ENCODE data around the gene SVIL. TPM values are rescaled to one million over a fixed set of nuclear protein-coding genes. Genes with fewer than 3 reads are reported as not detected.
"Not testable (repeated sequence)": the region's sequence is repeated elsewhere in the genome, so short reads cannot be mapped to it uniquely, and the experiment has no call there.

Gene SVIL
- total RNA-seq, 1 donor from 2014 or later: 202 TPM

GRCh38 chr10:29452546-29452945, 182.2 kb downstream of the SVIL start:
- no peak for DNase-seq (ENCODE audit: low read depth)

DNA sequence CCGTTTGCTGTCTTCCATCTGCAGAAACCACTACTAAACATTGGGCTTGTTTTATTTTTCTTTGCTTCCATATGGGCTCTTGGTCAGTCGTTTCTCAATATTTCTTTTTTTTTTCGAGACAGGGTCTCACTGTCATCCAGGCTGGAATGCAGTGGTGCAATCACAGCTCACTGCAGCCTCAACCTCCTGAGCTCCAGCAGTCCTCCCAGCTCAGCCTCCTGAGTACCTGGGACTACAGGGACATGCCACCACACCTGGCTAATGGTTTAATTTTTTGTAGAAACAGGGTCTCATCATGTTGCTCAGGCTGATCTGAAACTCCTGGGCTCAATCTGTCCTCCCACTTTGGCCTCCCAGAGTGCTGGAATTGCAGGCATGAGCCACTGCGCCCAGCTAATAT, 182.8 kb downstream of the SVIL start:
- no peak for DNase-seq (ENCODE audit: low read depth)

DNA sequence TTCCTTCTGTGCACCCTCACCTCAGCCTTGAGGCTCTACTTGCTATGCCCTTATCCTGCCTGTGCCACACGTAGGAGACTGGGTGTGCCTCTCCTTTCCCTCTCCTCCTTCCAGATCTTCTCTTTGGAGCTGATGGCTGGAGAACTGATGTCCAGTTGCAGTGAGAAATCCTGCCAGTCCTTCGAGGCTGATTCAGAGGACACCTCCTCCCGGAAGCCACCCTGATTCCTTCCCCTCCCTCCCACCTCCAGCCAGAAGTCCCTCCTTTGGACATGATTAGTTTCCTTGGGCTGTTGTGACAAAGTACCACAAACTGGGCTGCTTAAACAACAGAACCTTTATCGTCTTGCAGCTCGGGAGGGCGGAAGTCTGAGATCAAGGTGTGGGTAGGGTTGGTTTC, 184.4 kb downstream of the SVIL start:
- DNase-seq (ENCODE audit: low read depth): no peak

- peak; percentile 30 for DNase-seq (ENCODE audit: low read depth)
Observed at GRCh38 chr10:29448756-29449592, 185.8 kb downstream of the SVIL start.

DNA sequence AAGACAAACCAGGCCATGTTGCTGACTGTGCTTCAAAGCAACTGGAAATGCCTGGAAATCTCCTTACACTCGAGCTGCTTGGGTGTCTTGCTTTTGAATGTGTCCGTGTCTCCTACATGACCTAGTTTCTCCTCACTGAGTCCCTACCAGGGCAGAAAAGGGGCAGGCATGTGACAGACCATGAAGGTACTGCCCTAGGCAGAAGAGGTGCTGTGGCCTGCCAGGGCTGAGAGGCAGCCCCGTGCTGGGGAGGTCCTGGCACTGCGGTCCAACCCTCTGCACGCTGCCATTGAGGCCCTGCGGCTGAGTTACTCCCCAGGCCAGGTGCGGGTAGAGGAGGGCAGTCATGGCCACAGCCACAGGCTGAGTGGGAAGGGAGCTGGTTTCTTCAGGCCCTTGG, 186.6 kb downstream of the SVIL start:
- no peak for DNase-seq (ENCODE audit: low read depth)

- DNase-seq (ENCODE audit: low read depth): no peak
Observed at GRCh38 chr10:29446327-29446726, 188.4 kb downstream of the SVIL start.

DNA sequence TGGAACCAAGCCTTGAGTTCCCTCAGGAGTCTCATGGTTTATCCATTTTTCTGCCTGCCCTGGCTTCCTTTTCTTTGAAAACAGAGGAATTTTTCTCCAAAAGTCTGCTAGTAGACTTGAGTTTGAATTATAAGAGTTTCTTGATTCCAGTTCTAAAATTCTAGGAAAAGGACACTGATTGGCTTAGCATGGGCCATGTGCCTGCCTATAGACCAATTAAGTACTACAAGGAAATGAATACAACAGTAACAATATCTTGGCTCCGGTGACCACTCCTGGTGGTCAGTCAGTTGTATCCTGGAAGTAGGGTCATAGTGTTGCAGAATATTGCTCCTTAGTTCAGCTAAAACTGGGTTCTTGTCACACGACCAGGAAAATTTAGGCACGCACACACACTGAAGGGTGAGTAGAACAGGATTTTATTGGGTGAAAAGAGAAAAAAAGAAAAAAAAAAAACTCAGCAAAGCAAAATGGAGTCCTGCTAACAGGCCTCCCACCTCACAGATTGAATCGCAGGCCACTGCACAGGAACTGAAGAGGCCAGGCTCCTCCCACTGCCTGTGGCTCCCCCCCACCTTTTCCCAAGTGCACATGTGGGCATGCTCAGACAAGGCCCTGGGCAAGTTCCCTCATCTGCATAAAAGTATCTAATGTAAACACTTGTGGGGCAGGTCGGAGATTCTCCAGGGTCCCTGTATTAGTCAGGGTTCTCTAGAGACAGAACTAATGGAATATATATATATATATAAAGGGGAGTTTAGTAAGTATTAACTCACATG, 190.8 kb downstream of the SVIL start:
- DNase-seq (ENCODE audit: low read depth): no peak

- DNase-seq (ENCODE audit: low read depth): no peak
Observed at GRCh38 chr10:29440981-29441380, 193.8 kb downstream of the SVIL start.

- not testable (repeated sequence) for DNase-seq (ENCODE audit: low read depth)
Observed at GRCh38 chr10:29439005-29439404, 195.8 kb downstream of the SVIL start.

DNA sequence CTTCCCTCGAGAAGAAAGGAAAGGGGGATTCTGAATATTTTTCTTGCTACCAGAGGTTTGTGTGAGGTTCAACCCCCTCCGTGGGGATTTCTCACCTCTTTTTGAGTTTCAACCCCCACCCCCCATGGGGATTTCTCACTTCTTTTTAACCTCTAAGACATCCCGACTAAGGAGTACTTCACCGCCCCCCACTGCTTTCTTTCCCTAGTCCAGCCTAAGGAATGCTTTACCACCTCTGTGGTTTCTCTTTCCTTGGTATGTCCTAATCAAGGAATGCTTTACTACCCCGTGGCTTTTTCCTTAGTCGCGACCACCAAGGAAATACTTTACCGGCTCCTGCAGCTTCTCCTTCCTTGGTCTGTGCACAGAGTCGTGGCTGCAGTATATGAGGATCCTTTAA, 196.5 kb downstream of the SVIL start:
- DNase-seq (ENCODE audit: low read depth): no peak

GRCh38 chr10:29437871-29438270, 196.9 kb downstream of the SVIL start:
- DNase-seq (ENCODE audit: low read depth): no peak

GRCh38 chr10:29435809-29436501, 198.8 kb downstream of the SVIL start:
- no peak for DNase-seq (ENCODE audit: low read depth)

GRCh38 chr10:29434111-29434510, 200.7 kb downstream of the SVIL start:
- no peak for DNase-seq (ENCODE audit: low read depth)

- DNase-seq (ENCODE audit: low read depth): no peak
Observed at GRCh38 chr10:29431711-29432110, 203.1 kb downstream of the SVIL start.

GRCh38 chr10:29430101-29430500, 204.7 kb downstream of the SVIL start:
- DNase-seq (ENCODE audit: low read depth): no peak

GRCh38 chr10:29428486-29428885, 206.3 kb downstream of the SVIL start:
- DNase-seq (ENCODE audit: low read depth): no peak

DNA sequence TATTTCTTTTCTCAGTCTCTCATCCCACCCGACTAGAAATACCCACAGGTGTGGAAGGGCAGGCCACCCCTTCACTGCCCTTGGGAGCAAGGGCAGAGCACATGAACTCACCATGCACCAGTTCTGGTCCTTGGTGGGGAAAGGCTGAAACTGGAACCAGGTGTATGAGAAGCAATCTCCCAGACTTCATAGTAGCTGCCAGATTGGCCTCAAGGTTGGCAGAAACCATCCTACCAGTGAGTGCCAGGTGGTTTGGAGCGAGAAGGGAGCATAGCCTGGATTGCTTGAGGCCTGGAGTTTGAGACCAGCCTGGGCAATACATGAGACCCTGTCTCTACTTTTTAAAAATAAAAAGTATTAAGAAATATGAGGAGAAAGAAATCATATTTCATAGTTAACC, 207.1 kb downstream of the SVIL start:
- DNase-seq (ENCODE audit: low read depth): no peak

GRCh38 chr10:29426420-29426819, 208.4 kb downstream of the SVIL start:
- no peak for DNase-seq (ENCODE audit: low read depth)

DNA sequence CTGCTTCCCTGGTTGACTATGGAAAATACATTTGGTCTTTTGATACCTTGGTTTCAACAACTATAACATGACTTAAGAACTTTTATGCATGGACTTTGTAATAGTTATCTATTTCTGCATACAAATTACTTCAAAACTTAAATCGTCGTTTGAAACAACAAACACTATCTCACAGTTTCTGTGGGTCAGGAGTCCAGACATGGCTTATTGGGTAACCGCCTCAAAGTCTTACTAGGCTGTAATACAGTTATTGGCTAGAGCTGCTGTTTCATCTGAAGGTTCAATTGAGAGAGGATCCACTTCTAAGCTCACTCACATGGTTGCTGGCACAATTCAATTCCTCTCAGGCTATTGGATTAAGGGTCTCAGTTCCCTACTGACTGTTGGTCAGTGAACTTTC, 210.8 kb downstream of the SVIL start:
- DNase-seq (ENCODE audit: low read depth): no peak

DNA sequence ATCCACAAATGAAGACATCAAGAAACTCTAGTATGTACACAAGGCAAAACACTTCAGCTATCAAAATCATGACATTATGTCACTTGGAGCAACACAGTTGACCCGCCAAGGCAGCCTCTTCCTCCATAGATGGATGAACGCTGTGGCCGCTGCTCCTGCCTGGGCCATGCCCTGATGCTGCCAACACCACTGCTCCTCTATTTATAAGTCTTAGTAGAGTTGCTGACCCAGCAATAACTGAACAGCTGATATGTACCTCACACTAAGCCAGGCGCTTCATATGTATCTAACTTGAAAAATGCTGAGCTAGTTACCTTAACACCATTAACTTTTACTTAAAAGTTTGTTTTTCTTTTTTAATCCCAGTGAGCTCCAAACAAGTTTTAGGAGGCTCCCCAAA, 214.0 kb downstream of the SVIL start:
- DNase-seq (ENCODE audit: low read depth): no peak

DNA sequence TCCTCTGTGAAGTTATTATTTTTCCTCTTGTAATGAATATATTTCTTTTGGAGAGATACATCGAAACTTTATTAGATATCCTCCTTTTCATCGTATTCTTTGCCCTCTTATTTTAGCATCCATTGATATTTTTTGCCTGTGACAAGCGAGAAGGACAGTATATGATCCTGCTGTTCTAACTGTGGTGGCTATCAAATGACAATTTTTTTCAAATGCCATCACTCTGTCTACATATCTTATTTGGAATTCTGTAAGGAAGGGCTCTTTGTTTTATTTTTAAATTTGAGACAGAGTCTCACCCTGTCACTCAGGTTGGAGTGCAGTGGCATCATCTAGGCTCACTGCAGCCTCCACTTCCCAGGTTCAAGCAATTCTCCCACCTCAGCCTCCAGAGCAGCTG, 217.4 kb downstream of the SVIL start:
- no peak for DNase-seq (ENCODE audit: low read depth)

DNA sequence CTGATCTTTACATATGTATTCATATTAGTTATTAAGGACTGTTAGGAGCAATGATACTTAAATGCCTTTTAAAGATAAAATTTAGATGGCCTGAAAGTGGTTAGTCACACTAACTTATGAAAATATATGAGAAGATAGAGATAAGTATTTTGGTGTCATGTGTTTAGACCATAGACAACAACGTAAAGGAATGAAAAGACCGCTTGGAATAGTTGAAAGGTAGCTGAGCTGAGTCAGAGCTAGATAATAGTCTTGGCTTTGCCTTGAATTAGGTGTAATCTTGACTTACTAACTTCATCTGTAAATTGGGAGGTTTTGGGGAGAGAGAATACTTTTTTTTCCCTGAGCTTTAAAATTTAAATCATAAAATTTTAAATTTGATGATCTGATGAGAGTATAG, 218.9 kb downstream of the SVIL start:
- no peak for DNase-seq (ENCODE audit: low read depth)

GRCh38 chr10:29414501-29414900, 220.3 kb downstream of the SVIL start:
- DNase-seq (ENCODE audit: low read depth): no peak

Data from renal cortical epithelial cell (primary cell).